ENCODE results near the gene LPA.

GRCh38 chr6:160532315-160532714 lies 131.8 kb downstream of the LPA start:
- TF ChIP-seq EZH2phosphoT487 (IDR thresholded peaks at IDR 0.05; ENCODE audit: borderline replicate concordance, low read length): no peak
- TF ChIP-seq EZH2 (IDR thresholded peaks at IDR 0.05; ENCODE audit: low read length, unreplicated experiment): no peak
- TF ChIP-seq, protein P1, sequence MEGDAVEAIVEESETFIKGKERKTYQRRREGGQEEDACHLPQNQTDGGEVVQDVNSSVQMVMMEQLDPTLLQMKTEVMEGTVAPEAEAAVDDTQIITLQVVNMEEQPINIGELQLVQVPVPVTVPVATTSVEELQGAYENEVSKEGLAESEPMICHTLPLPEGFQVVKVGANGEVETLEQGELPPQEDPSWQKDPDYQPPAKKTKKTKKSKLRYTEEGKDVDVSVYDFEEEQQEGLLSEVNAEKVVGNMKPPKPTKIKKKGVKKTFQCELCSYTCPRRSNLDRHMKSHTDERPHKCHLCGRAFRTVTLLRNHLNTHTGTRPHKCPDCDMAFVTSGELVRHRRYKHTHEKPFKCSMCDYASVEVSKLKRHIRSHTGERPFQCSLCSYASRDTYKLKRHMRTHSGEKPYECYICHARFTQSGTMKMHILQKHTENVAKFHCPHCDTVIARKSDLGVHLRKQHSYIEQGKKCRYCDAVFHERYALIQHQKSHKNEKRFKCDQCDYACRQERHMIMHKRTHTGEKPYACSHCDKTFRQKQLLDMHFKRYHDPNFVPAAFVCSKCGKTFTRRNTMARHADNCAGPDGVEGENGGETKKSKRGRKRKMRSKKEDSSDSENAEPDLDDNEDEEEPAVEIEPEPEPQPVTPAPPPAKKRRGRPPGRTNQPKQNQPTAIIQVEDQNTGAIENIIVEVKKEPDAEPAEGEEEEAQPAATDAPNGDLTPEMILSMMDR (conservative IDR thresholded peaks at IDR 0.05; ENCODE audit: low read depth, low read length): no peak

Data from PC-3 (cell line).